Measurements from ENCODE around the gene BIN2.
"Not testable (repeated sequence)": the region's sequence is repeated elsewhere in the genome, so short reads cannot be mapped to it uniquely, and the experiment has no call there.

The BIN2 gene

DNA sequence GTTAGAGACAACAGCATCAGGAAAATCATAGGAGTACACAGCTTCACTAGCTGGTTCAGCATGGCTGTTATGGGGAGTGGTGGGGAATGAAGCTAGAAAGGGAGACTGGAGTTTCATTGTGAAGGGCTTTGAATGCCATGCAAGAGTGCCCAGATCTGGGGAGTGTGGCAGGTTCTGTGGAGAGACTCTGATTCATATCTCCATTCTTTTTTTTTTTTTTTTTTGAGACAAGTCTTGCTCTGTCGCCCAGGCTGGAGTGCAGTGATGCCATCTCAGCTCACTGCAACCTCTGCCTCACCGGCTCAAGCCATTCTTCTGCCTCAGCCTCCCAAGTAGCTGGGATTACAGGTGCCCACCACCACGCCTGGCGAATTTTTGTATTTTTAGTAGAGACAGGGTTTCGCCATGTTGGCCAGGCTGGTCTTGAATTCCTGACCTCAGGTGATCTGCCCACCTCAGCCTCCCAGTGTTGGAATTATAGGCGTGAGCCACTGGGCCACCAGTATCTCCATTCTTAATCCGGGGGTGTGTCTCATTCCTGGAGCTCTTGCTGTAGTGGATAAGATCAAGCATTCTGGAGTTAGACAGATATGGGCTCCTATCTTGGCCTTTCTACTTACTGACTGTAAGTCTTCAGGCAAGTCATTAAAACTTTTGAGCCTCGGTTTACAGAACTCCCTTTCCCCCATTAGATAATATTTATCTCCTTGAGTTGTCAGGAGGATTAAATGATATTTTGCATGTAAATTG lies 5.7 kb downstream of the BIN2 start:
- WGBS (ENCODE audit: insufficient coverage, insufficient read length): no CpG with 5 or more reads among the region's 8 CpGs
- H3K4me1 ChIP-seq (ENCODE audit: control insufficient read depth, insufficient read depth, low read length); H3K27ac ChIP-seq (ENCODE audit: low read length); H3K36me3 ChIP-seq (ENCODE audit: control insufficient read depth, insufficient read depth, low read length); H3K4me3 ChIP-seq (ENCODE audit: low read length); H3K9me3 ChIP-seq (ENCODE audit: control insufficient read depth, insufficient read depth, low read length); DNase-seq (ENCODE audit: low read depth, low spot score); H3K27me3 ChIP-seq (ENCODE audit: control insufficient read depth, insufficient read depth, low read length): not testable (repeated sequence)

DNA sequence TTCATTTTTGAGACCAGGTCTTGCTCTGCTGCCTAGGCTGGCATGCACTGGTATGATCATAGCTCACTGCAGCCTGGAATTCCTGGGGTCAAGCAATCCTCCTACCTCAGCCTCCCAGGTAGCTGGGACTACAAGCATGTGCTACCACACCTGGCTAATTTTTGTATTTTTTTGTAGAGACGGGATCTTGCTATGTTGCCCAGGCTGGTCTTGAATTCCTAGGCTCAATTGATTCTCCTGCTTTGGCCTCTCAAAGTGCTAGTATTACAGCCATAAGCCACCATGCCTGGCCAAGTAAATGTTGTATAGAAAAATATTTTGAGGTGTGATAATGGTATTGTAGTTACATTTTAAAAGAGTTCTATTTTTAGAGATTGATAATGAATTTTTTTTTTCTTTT lies 12.6 kb downstream of the BIN2 start:
- Histone ChIP-seq H3K27me3 (ENCODE audit: control insufficient read depth, insufficient read depth, low read length) (no peaks in the 10 kb centered on the region; the same call in 1 of the 2 replicates), H3K36me3 (ENCODE audit: control insufficient read depth, insufficient read depth, low read length) (no peaks in the 10 kb centered on the region), H3K4me1 (ENCODE audit: control insufficient read depth, insufficient read depth, low read length) (no peaks in the 10 kb centered on the region), H3K4me3 (ENCODE audit: low read length) (no peak overlapping the region), H3K9me3 (ENCODE audit: control insufficient read depth, insufficient read depth, low read length) (no peaks in the 10 kb centered on the region), H3K27ac (ENCODE audit: low read length) (no peak overlapping the region)
- no peak for DNase-seq (ENCODE audit: low read depth, low spot score)
- no CpG with 5 or more reads among the region's 1 CpG for WGBS (ENCODE audit: insufficient coverage, insufficient read length)

DNA sequence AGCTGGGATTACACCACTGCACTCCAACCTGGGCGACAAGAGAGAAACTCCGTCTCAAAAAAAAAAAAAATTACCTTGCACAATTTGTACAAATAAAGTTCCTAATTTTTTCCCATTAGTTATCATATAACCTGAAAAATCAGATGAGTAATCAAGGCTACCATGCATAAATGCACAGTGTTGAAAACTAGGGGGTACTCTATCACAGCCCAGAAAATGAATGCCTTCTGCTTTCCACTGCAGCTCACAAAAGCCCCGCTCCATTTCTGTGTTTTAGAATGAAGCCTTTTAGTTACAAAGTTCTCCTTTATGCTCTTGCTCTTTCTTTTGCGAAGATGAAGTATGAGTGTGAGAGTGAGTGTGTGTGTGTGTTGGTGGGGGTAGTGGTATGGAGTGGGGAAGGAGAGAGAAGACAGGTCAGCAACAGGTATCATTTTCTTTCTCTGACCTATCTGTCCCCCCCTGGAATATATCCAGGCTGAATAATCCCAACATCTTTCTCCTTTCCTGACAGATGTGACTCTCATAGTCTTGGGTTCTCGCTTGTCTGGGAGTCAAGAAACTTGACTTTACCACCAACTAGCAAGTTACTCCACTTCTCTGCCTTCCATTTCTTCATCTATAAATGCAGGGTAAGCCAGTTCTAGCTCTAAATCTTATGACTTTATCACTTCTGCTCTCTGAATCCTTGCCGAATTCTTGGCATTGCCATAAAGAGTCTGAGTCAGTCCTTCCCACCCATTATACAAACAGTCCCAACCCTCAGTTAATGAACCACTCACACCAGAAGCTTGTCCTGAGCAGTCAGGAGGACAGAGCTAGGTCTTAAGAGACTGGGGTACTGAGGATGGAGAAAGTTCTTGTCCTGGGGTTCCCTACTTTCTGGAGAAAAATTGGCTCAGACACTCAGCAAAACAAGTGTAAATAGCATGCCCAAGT lies 16.1 kb downstream of the BIN2 start:
- H3K9me3 ChIP-seq (ENCODE audit: control insufficient read depth, insufficient read depth, low read length): no peaks in the 10 kb centered on the region
- no peaks in the 10 kb centered on the region; the same call in 1 of the 2 replicates for H3K27me3 ChIP-seq (ENCODE audit: control insufficient read depth, insufficient read depth, low read length)
- 100% methylated on average over 1 of the region's 6 CpGs for WGBS (ENCODE audit: insufficient coverage, insufficient read length)
- H3K4me3 ChIP-seq (ENCODE audit: low read length): no peak overlapping the region
- H3K36me3 ChIP-seq (ENCODE audit: control insufficient read depth, insufficient read depth, low read length): no peaks in the 10 kb centered on the region
- H3K27ac ChIP-seq (ENCODE audit: low read length): no peak overlapping the region
- no peaks in the 10 kb centered on the region for H3K4me1 ChIP-seq (ENCODE audit: control insufficient read depth, insufficient read depth, low read length)
- DNase-seq (ENCODE audit: low read depth, low spot score): no peak

DNA sequence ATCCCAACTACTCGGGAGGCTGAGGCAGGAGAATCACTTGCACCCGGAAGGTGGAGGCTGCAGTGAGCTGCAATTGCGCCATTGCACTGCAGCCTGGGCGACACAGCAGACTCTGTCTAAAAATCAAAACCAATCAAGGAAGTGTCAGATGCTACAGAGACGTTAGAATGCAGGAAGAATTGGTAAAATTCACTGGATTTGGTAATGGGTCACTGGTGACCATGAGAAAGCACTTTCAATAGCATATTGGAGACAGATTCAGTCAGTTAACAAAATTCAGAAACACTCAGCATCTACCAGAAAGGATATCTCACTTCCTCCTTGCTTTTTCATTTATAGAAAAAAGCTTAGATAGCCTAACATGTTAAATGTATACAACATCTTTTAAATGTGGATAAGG lies 17.5 kb downstream of the BIN2 start:
- no peak for DNase-seq (ENCODE audit: low read depth, low spot score)
- no CpG with 5 or more reads among the region's 5 CpGs for WGBS (ENCODE audit: insufficient coverage, insufficient read length)
- H3K36me3 ChIP-seq (ENCODE audit: control insufficient read depth, insufficient read depth, low read length): no peaks in the 10 kb centered on the region
- no peaks in the 10 kb centered on the region; the same call in 1 of the 2 replicates for H3K27me3 ChIP-seq (ENCODE audit: control insufficient read depth, insufficient read depth, low read length)
- no peaks in the 10 kb centered on the region for H3K9me3 ChIP-seq (ENCODE audit: control insufficient read depth, insufficient read depth, low read length)
- no peaks in the 10 kb centered on the region for H3K4me1 ChIP-seq (ENCODE audit: control insufficient read depth, insufficient read depth, low read length)
- H3K27ac ChIP-seq (ENCODE audit: low read length): no peak overlapping the region
- no peak overlapping the region for H3K4me3 ChIP-seq (ENCODE audit: low read length)

DNA sequence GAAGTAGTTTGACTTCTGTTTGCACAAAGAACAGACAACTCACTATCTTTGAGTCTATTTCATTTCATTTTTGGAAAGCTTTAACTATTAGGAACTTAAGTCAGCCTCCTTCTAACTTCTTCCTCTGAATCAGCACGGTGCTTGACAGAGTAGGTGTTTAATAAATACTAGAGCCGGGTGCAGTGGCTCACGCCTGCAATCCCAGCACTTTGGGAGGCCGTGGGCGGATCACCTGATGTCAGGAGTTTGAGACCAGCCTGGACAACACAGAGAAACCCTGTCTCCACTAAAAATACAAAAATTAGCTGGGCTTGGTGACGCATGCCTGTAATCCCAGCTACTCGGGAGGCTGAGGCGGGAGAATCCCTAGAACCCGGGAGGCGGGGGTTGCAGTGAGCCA lies 23.2 kb downstream of the BIN2 start:
- not testable (repeated sequence) for DNase-seq (ENCODE audit: low read depth, low spot score); H3K4me3 ChIP-seq (ENCODE audit: low read length); H3K4me1 ChIP-seq (ENCODE audit: control insufficient read depth, insufficient read depth, low read length); H3K27ac ChIP-seq (ENCODE audit: low read length); H3K36me3 ChIP-seq (ENCODE audit: control insufficient read depth, insufficient read depth, low read length); H3K27me3 ChIP-seq (ENCODE audit: control insufficient read depth, insufficient read depth, low read length); H3K9me3 ChIP-seq (ENCODE audit: control insufficient read depth, insufficient read depth, low read length)
- WGBS (ENCODE audit: insufficient coverage, insufficient read length): no CpG with 5 or more reads among the region's 10 CpGs

DNA sequence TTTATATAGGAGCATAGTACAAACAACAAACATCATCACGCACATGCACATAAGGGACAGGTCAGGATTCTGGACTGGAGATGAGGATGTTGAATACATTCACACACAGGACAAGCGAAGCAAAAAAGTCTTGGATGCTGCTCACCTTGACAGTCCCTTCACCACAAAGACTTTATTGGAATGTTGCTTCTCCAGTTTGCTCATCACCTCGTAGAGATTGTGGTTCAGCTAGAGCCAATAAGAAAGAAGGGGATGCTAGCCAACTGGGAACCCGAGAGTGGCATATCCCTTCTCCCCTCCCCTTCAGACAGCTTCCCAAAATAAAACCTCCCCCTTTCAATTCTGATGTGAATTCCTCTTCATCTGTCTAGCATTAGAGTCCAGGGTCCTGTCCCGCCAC lies 28.3 kb downstream of the BIN2 start:
- no peak for DNase-seq (ENCODE audit: low read depth, low spot score)
- no peak overlapping the region for H3K4me3 ChIP-seq (ENCODE audit: low read length)
- H3K27me3 ChIP-seq (ENCODE audit: control insufficient read depth, insufficient read depth, low read length): no peaks in the 10 kb centered on the region
- H3K9me3 ChIP-seq (ENCODE audit: control insufficient read depth, insufficient read depth, low read length): no peaks in the 10 kb centered on the region
- no peaks in the 10 kb centered on the region for H3K36me3 ChIP-seq (ENCODE audit: control insufficient read depth, insufficient read depth, low read length)
- no CpG with 5 or more reads among the region's 5 CpGs for WGBS (ENCODE audit: insufficient coverage, insufficient read length)
- peaks cover 1% of the 10 kb centered on the region for H3K4me1 ChIP-seq (ENCODE audit: control insufficient read depth, insufficient read depth, low read length)
- no peak overlapping the region for H3K27ac ChIP-seq (ENCODE audit: low read length)

DNA sequence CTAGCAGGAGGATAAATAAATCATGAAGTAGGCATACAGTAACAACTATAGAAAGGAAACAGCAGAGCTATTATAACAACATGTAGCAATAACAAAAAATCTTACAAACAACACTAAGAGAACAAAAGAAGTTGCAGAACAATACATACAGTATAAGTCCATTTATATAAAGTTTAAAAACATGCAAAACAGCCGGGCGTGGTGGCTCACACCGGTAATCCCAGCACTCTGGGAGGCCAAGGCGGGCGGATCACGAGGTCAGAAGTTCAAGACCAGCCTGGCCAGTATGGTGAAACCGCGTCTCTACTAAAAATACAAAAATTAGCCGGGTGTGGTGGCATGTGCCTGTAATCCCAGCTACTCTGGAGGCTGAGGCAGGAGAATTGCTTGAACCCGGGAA lies 29.9 kb downstream of the BIN2 start:
- not testable (repeated sequence) for H3K36me3 ChIP-seq (ENCODE audit: control insufficient read depth, insufficient read depth, low read length); H3K4me1 ChIP-seq (ENCODE audit: control insufficient read depth, insufficient read depth, low read length); H3K27ac ChIP-seq (ENCODE audit: low read length); H3K4me3 ChIP-seq (ENCODE audit: low read length); DNase-seq (ENCODE audit: low read depth, low spot score); H3K27me3 ChIP-seq (ENCODE audit: control insufficient read depth, insufficient read depth, low read length); H3K9me3 ChIP-seq (ENCODE audit: control insufficient read depth, insufficient read depth, low read length)
- no CpG with 5 or more reads among the region's 10 CpGs for WGBS (ENCODE audit: insufficient coverage, insufficient read length)

DNA sequence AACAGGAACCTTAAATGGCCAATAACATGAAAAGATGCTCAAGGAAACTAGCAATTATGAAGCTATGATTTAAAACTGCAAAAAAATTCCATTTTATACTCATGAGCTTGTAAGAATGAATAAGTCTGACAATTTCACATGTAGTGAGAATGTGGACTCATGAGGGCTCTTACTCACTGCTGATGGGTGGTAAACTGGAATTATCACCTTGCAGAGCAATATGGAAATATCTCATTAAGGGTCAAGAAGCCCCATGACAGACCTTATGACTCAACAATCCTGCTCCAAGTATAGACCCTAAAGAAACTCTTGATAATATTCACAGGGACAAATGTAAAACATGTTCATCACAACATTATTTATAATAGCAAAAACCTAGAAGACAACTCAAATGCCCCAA lies 30.3 kb downstream of the BIN2 start:
- Histone ChIP-seq H3K9me3 (ENCODE audit: control insufficient read depth, insufficient read depth, low read length) (no peaks in the 10 kb centered on the region), H3K4me3 (ENCODE audit: low read length) (no peak overlapping the region), H3K4me1 (ENCODE audit: control insufficient read depth, insufficient read depth, low read length) (peaks cover 1% of the 10 kb centered on the region), H3K36me3 (ENCODE audit: control insufficient read depth, insufficient read depth, low read length) (no peaks in the 10 kb centered on the region), H3K27ac (ENCODE audit: low read length) (no peak overlapping the region), H3K27me3 (ENCODE audit: control insufficient read depth, insufficient read depth, low read length) (no peaks in the 10 kb centered on the region)
- no peak for DNase-seq (ENCODE audit: low read depth, low spot score)

DNA sequence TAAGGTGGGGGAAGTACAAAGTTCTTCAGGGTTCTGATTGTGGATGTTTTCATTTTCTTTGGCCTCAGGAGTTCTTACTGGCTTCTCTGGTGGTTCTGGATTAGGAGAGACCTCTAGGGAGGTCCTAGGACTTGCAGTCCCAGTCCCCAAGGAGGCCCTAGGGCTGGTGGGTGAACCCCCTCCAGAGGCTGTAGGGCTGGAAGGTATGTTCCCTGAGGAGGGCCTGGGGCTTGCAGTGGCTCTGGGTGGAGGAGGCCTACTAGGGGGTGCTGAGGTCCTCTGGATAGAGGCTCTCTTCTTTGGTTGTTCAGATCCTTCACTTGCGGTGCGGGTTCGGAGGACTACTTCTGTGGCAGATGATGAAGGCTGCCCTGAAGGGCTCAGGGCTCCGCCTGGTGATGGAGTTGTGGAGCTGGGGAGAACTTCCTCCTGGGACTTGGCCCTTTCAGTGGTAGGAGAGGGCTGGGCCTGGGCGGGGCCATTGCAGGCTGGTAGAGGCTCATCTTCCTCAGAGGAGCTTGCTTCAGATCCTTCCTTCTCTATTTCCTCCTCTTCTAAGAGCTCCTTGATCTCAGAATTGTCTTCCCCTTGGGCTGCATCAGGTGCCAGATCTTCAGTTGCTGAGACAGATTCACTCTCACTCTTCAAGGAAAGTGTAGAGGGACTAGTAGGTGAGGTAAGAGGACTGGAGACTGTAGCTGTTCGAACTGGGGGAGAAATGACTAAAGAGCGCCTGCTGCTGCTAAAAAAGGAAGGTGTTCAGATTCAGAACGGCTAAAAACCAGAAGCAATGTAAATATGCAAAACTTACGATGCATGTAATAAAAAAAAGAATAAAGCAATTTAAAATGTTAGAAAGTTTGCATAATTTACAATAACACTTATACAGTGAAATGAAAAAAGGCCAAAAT lies 32.1 kb downstream of the BIN2 start:
- H3K36me3 ChIP-seq (ENCODE audit: control insufficient read depth, insufficient read depth, low read length); H3K4me3 ChIP-seq (ENCODE audit: low read length); H3K9me3 ChIP-seq (ENCODE audit: control insufficient read depth, insufficient read depth, low read length); DNase-seq (ENCODE audit: low read depth, low spot score); H3K4me1 ChIP-seq (ENCODE audit: control insufficient read depth, insufficient read depth, low read length); H3K27me3 ChIP-seq (ENCODE audit: control insufficient read depth, insufficient read depth, low read length); H3K27ac ChIP-seq (ENCODE audit: low read length): not testable (repeated sequence)
- no CpG with 5 or more reads among the region's 9 CpGs for WGBS (ENCODE audit: insufficient coverage, insufficient read length)

DNA sequence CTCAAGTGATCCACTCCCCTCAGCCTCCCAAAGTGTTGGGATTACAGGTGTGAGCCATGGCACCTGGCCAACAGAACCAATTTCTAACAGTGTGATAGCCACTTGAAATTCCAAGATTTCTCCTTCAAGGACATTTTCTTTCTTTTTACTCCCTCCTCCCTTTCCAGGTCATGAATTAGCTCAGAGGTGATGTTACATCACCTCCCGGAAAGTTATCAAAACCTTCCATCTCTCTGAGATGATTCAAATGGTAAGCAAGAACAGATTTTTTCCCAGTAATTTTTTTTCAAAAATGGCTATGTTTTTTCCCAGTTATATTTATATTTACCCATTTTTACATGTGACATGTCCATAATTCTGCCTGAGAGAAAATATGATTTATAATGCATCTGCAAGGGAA lies 38.1 kb downstream of the BIN2 start:
- Histone ChIP-seq H3K27ac (ENCODE audit: low read length) (no peak overlapping the region), H3K36me3 (ENCODE audit: control insufficient read depth, insufficient read depth, low read length) (no peaks in the 10 kb centered on the region), H3K4me1 (ENCODE audit: control insufficient read depth, insufficient read depth, low read length) (no peaks in the 10 kb centered on the region), H3K9me3 (ENCODE audit: control insufficient read depth, insufficient read depth, low read length) (no peaks in the 10 kb centered on the region), H3K27me3 (ENCODE audit: control insufficient read depth, insufficient read depth, low read length) (no peaks in the 10 kb centered on the region), H3K4me3 (ENCODE audit: low read length) (no peak overlapping the region)
- DNase-seq (ENCODE audit: low read depth, low spot score): no peak
- no CpG with 5 or more reads among the region's 1 CpG for WGBS (ENCODE audit: insufficient coverage, insufficient read length)

All from iPS DF 6.9 (cell line).